Hepatocyte (in vitro differentiated cells): ENCODE measurements around the gene MFAP5. TPM values are rescaled to one million over a fixed set of nuclear protein-coding genes. Genes with fewer than 3 reads are reported as not detected.
"Not testable (repeated sequence)": the region's sequence is repeated elsewhere in the genome, so short reads cannot be mapped to it uniquely, and the experiment has no call there.

Source experiments
- DNase-seq: peaks from one replicate; pipeline ENCODE4 v3.0.0-alpha.2; 2016; ENCODE audit warnings: low spot score
- H2AFZ ChIP-seq: fragments of 200-600 bp; sonication (generic); 2 replicates; pipeline ENCODE4 v1.6.0; 2016; ENCODE audit warnings: antibody characterized with exemption, mild to moderate bottlenecking
- H3K27ac ChIP-seq: fragments of 200-600 bp; sonication (generic); 2 replicates; pipeline ENCODE4 v1.5.1; 2016; ENCODE audit warnings: mild to moderate bottlenecking
- H3K27me3 ChIP-seq: fragments of 200-600 bp; sonication (generic); 2 replicates; pipeline ENCODE4 v1.6.1; 2016
- H3K36me3 ChIP-seq: fragments of 200-600 bp; sonication (generic); replicated peaks from 2 replicates; pipeline ENCODE4 v1.5.1; 2016; ENCODE audit warnings: low read depth; ENCODE audit not compliant: insufficient read depth
- H3K4me1 ChIP-seq: fragments of 200-600 bp; sonication (generic); 2 replicates; pipeline ENCODE4 v1.5.1; 2016; ENCODE audit warnings: mild to moderate bottlenecking, moderate library complexity; ENCODE audit not compliant: insufficient read depth
- H3K4me2 ChIP-seq: fragments of 200-600 bp; sonication (generic); 2 replicates; pipeline ENCODE4 v1.6.0; 2016
- H3K4me3 ChIP-seq: fragments of 200-600 bp; sonication (generic); 2 replicates; pipeline ENCODE4 v1.5.1; 2016; ENCODE audit warnings: mild to moderate bottlenecking
- H3K79me2 ChIP-seq: fragments of 200-600 bp; sonication (generic); 2 replicates; pipeline ENCODE4 v1.6.0; 2017; ENCODE audit warnings: mild to moderate bottlenecking
- H3K9me2 ChIP-seq: fragments of 200-600 bp; sonication (generic); replicated peaks from 2 replicates; pipeline ENCODE4 v1.6.0; 2017; ENCODE audit warnings: mild to moderate bottlenecking; ENCODE audit not compliant: insufficient read depth
- H3K9me3 ChIP-seq: fragments of 200-600 bp; sonication (generic); 2 replicates; pipeline ENCODE4 v1.5.1; 2016; ENCODE audit warnings: low read depth, mild to moderate bottlenecking
- H4K20me1 ChIP-seq: fragments of 200-600 bp; sonication (generic); 2 replicates; pipeline ENCODE4 v1.6.0; 2016; ENCODE audit warnings: mild to moderate bottlenecking; ENCODE audit not compliant: insufficient read depth, poor library complexity, severe bottlenecking
- EZH2 ChIP-seq: fragments of 200-600 bp; sonication (generic); IDR thresholded peaks from 2 replicates; pipeline ENCODE4 v1.6.1; 2016; ENCODE audit warnings: antibody characterized with exemption, mild to moderate bottlenecking, borderline replicate concordance
- EZH2phosphoT487 ChIP-seq: fragments of 200-600 bp; sonication (generic); IDR thresholded peaks from one replicate; pipeline ENCODE4 v1.6.1; 2018; ENCODE audit warnings: antibody characterized with exemption, mild to moderate bottlenecking, low read depth, moderate library complexity; ENCODE audit not compliant: unreplicated experiment, severe bottlenecking
- WGBS: methylation state at CpG from one replicate; pipeline ENCODE4 v1.1.6; 2016; ENCODE audit warnings: low lambda C conversion rate; ENCODE audit errors: missing lambda C conversion rate; 5-methylcytosine and 5-hydroxymethylcytosine counted together
- polyA plus RNA-seq: library from polyadenylated mRNA; unstranded; fragments of >200 nt; fragmentation: Nextera tagmentation; extraction: Ambion mirVana; gene quantifications from 2 replicates; pipeline ENCODE4 v1.2.1, GENCODE V29; 2016
- total RNA-seq: library from RNA; depleted of rRNA; stranded (reverse); fragments of >200 nt; gene quantifications from 2 replicates; pipeline ENCODE4 v1.2.3, GENCODE V29; 2014
- TF ChIP-seq, protein P1 (sequence below): fragments of 200-600 bp; sonication (generic); IDR thresholded peaks from 2 replicates; pipeline ENCODE4 v1.5.1; 2016; ENCODE audit warnings: antibody characterized with exemption, mild to moderate bottlenecking; ENCODE audit not compliant: poor library complexity

MFAP5 gene
- total and polyA plus RNA-seq, 2 experiments from 2014 or later = 0.15 to 1.9 TPM

DNA sequence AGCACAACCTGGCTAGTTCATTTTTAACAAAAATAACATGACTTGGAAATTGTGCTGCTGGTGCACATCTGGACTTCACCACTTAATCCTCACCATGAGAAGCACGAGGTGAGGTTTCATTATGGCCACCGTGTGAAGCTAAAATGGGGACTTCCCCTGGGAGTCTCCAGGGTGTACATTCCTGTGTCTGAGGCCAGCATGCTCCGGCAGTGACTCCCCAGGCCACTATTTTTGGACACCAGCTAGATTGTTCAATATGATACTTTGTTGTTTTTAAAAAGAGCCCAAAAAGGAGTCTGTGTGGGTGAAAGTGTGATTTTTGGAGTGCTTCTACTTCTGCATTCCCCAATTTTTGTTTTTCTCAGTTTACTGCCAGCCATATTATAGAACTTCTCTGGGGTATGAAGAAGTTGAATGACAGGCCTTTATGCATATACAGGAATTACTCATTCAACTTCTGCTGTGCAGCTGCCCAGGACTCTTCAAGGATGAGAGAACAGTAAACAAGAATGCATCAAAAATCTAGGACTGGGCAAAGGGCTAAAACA is 33.1 kb downstream of the MFAP5 start:
- Histone ChIP-seq H3K9me2 (no peaks in the 10 kb centered on the region), H3K9me3 (no peaks in the 10 kb centered on the region), H3K4me3 (no peak overlapping the region), H4K20me1 (no peaks in the 10 kb centered on the region), H3K4me1 (no peaks in the 10 kb centered on the region), H3K27me3 (no peaks in the 10 kb centered on the region), H3K4me2 (no peak overlapping the region), H3K79me2 (no peaks in the 10 kb centered on the region), H3K36me3 (no peaks in the 10 kb centered on the region), H2AFZ (no peak overlapping the region), H3K27ac (no peak overlapping the region)
- WGBS = 30% methylated on average over 3 of the region's 3 CpGs
- TF ChIP-seq EZH2phosphoT487 = no peak
- TF ChIP-seq EZH2 = no peak
- TF ChIP-seq, protein P1, sequence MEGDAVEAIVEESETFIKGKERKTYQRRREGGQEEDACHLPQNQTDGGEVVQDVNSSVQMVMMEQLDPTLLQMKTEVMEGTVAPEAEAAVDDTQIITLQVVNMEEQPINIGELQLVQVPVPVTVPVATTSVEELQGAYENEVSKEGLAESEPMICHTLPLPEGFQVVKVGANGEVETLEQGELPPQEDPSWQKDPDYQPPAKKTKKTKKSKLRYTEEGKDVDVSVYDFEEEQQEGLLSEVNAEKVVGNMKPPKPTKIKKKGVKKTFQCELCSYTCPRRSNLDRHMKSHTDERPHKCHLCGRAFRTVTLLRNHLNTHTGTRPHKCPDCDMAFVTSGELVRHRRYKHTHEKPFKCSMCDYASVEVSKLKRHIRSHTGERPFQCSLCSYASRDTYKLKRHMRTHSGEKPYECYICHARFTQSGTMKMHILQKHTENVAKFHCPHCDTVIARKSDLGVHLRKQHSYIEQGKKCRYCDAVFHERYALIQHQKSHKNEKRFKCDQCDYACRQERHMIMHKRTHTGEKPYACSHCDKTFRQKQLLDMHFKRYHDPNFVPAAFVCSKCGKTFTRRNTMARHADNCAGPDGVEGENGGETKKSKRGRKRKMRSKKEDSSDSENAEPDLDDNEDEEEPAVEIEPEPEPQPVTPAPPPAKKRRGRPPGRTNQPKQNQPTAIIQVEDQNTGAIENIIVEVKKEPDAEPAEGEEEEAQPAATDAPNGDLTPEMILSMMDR = no peak
- no peak for DNase-seq

DNA sequence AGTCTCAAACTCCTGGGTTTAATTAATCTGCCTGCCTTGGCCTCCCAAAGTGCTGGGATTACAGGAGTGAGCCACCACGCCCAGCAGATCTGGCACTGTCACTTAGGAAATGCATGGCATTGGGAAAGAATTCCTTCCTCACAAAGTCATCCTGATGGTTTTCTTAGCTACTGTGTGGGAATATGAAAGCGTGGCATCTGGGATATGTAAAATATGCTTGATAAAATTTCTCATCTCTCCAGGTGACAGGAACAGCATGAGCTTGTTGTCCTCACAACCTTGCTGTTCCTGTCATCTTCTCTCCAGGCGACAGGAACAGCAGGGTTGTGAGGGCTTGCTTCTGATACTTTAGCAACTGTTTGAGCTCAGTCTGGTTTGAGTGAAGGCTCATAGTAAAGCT is 33.9 kb downstream of the MFAP5 start:
- no peaks in the 10 kb centered on the region for H3K4me1 ChIP-seq
- no peaks in the 10 kb centered on the region for H3K9me3 ChIP-seq
- no peak overlapping the region for H3K27ac ChIP-seq
- no peaks in the 10 kb centered on the region for H3K79me2 ChIP-seq
- no peak overlapping the region for H2AFZ ChIP-seq
- H3K9me2 ChIP-seq = no peaks in the 10 kb centered on the region
- no peak for DNase-seq
- H4K20me1 ChIP-seq = no peaks in the 10 kb centered on the region
- TF ChIP-seq EZH2phosphoT487 (no peak), EZH2 (no peak)
- TF ChIP-seq, protein P1 = no peak
- 77% methylated on average over 3 of the region's 3 CpGs for WGBS
- H3K27me3 ChIP-seq = no peaks in the 10 kb centered on the region
- H3K4me3 ChIP-seq = no peak overlapping the region
- no peaks in the 10 kb centered on the region for H3K36me3 ChIP-seq
- H3K4me2 ChIP-seq = no peak overlapping the region

GRCh38 chr12:8624750-8625149 is 37.9 kb downstream of the MFAP5 start:
- not testable (repeated sequence) for H3K27ac ChIP-seq, H2AFZ ChIP-seq
- WGBS = over 99% methylated on average over 15 of the region's 26 CpGs

GRCh38 chr12:8622646-8623045 is 40.0 kb downstream of the MFAP5 start:
- TF ChIP-seq EZH2 = no peak
- DNase-seq = no peak
- H4K20me1 ChIP-seq = no peaks in the 10 kb centered on the region
- no peak overlapping the region for H3K27ac ChIP-seq
- no peak overlapping the region for H2AFZ ChIP-seq
- H3K9me3 ChIP-seq = no peaks in the 10 kb centered on the region
- H3K27me3 ChIP-seq = no peaks in the 10 kb centered on the region
- H3K36me3 ChIP-seq = no peaks in the 10 kb centered on the region
- H3K9me2 ChIP-seq = no peaks in the 10 kb centered on the region
- WGBS = 78% methylated on average over 4 of the region's 4 CpGs
- no peaks in the 10 kb centered on the region for H3K79me2 ChIP-seq
- H3K4me1 ChIP-seq = no peaks in the 10 kb centered on the region
- no peak overlapping the region for H3K4me2 ChIP-seq
- H3K4me3 ChIP-seq = no peak overlapping the region

More at GRCh38 chr12:8624750-8625149, 37.9 kb downstream of the MFAP5 start:
- H3K9me3 ChIP-seq, H3K4me2 ChIP-seq, H3K27me3 ChIP-seq, H3K4me1 ChIP-seq, H3K4me3 ChIP-seq, H4K20me1 ChIP-seq, H3K36me3 ChIP-seq, H3K79me2 ChIP-seq, DNase-seq, H3K9me2 ChIP-seq: not testable (repeated sequence)
